ENCODE results near the gene GPER1.

DNA sequence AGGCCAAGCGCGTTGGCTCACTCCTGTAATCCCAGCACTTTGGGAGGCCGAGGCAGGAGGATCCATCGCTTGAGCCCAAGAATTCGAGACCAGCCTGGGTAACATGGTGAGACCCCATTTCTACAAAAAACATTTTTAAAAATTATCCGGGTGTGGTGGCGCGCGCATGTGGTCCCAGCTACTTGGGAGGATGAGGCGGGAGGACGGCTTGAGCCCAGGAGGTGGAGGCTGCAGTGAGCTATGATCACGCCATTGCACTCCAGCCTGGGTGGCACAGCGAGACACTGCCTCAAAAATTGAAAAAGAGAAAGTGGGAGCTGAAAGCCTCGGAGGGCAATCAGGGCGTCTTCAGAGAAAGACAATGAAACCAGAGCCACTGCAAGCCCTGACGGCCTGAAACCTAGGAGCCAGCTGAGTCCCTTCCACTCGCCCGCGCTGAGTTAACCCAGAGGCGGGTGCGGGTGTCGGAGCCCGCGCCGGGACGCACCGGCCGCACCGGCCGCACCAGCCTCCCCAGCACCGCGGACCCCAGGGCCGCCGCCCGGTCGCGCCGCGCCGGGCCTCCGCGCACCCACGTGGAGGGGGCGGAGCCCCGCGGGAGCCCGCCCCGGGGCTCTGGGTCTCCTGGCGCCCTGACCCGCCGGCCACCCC is 49.7 kb downstream of the GPER1 start:
- TF ChIP-seq, protein P1, sequence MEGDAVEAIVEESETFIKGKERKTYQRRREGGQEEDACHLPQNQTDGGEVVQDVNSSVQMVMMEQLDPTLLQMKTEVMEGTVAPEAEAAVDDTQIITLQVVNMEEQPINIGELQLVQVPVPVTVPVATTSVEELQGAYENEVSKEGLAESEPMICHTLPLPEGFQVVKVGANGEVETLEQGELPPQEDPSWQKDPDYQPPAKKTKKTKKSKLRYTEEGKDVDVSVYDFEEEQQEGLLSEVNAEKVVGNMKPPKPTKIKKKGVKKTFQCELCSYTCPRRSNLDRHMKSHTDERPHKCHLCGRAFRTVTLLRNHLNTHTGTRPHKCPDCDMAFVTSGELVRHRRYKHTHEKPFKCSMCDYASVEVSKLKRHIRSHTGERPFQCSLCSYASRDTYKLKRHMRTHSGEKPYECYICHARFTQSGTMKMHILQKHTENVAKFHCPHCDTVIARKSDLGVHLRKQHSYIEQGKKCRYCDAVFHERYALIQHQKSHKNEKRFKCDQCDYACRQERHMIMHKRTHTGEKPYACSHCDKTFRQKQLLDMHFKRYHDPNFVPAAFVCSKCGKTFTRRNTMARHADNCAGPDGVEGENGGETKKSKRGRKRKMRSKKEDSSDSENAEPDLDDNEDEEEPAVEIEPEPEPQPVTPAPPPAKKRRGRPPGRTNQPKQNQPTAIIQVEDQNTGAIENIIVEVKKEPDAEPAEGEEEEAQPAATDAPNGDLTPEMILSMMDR (IDR thresholded peaks at IDR 0.05; ENCODE audit: extremely low read depth in 1 of 2, insufficient read depth in 1 of 2, low read depth in 1 of 2, low read length in 2 of 2), result no peak
- peak; percentile 64 for TF ChIP-seq POLR2A (IDR thresholded peaks at IDR 0.05; ENCODE audit: low read depth, low read length)
